ENCODE results near the gene TGFBR2. TPM values are rescaled to one million over a fixed set of nuclear protein-coding genes. Genes with fewer than 3 reads are reported as not detected.

The TGFBR2 gene
- polyA plus RNA-seq, 3 donors, result 122 to 137 (median 125) TPM

GRCh38 chr3:30671527-30672286 is 65.3 kb downstream of the TGFBR2 start:
- DNase-seq (ENCODE audit: low read depth in 3 of 3, low spot score in 2 of 3), result no peak

DNA sequence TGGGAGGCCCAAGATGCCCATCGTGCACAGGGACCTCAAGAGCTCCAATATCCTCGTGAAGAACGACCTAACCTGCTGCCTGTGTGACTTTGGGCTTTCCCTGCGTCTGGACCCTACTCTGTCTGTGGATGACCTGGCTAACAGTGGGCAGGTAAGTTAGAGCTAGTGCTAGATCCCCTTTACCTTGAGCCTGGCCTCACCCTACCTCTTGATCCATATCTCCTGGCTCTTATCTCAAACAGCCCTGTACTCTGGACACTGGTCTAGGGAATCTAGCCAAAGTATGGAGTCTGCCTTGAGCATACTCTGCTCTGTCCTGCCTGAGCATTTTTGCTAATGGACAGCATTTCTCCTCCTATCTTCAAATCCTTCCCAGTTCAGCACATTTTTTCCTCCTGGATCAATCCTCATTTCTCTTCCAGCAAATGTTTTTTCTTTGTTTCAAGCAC is 65.9 kb downstream of the TGFBR2 start:
- no peak for DNase-seq (ENCODE audit: low read depth in 3 of 3, low spot score in 2 of 3)

GRCh38 chr3:30672959-30673358 is 66.6 kb downstream of the TGFBR2 start:
- no peak for DNase-seq (ENCODE audit: low read depth in 3 of 3, low spot score in 2 of 3)

DNA sequence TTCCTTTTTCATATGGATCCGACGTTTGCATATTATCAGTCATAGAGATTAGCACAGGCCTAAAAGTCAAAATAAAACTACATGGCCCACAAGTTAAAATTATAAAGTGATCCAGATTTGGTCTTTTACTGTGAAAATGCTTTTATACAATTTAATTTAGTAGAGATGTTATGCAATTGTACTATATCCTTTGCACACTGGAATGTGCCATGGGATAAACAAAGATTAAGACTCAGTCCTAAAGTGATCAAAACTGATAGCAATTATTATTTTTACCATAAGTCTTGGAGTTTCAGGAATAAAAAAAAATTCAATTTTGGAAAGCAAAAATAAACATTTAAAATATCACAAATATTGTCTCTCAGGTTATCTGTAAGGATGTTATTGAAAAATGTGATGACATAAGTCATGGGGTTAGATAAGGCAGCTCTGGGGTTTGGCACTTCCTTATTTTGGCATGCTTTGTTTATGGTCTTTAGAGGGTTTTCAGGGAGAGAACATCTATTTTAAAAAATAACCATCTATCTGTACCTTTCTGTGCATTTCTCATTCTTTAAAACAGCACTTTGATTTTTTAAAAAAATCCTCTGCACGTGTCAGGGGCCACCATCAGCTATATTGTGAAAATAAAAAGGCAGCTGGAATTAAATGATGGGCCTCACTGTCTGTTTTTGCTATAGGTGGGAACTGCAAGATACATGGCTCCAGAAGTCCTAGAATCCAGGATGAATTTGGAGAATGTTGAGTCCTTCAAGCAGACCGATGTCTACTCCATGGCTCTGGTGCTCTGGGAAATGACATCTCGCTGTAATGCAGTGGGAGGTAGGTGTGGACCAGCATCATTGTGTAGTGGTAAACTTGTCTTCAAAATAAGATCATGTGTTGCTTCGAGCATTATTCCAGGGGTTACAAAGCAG is 67.3 kb downstream of the TGFBR2 start:
- DNase-seq (ENCODE audit: low read depth in 3 of 3, low spot score in 2 of 3), result no peak

GRCh38 chr3:30675006-30675405 is 68.6 kb downstream of the TGFBR2 start:
- no peak for DNase-seq (ENCODE audit: low read depth in 3 of 3, low spot score in 2 of 3)

DNA sequence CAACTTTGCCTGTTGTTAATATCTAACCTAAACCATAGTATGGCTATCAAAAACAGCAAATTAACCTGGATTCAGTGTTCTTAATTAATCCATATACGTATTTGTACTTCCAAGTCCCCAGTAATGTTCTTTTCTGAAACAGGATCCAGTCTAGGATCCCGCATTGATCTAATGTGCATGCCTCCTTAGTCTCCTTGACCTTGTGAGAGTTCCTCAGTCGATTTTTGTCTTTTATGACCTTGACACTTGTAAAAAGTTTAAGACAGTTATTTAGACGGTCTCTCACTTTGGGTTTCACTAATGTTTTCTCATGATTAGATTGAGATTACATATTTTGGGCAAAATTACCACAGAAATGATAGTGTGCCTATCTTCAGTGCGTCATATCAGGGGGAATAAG is 69.4 kb downstream of the TGFBR2 start:
- DNase-seq (ENCODE audit: low read depth in 3 of 3, low spot score in 2 of 3), result no peak

- DNase-seq (ENCODE audit: low read depth in 3 of 3, low spot score in 2 of 3), result no peak
These were observed 70.3 kb downstream of the TGFBR2 start for GRCh38 chr3:30676424-30677346.

GRCh38 chr3:30677347-30677685 is 70.9 kb downstream of the TGFBR2 start:
- no peak for DNase-seq (ENCODE audit: low read depth in 3 of 3, low spot score in 2 of 3)

DNA sequence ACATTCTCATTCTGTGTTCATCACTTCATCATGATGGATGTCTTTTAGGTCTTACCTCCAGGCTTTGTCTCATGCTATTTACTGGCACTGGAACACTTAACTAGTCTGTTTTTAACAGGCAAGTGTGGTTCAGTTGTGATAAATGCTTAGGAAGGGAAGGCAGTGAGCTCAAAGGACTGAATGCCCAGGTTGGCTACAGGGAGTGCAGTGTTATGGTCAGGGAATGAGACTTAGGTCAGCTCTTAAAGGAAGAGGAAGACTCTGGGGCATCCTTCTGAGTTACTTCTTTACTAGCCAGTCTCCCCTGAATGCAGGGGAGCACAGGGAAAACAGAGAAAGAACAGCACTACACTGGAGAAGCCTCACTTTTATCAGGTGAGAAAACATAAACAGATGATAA is 72.6 kb downstream of the TGFBR2 start:
- no peak for DNase-seq (ENCODE audit: low read depth in 3 of 3, low spot score in 2 of 3)

- DNase-seq (ENCODE audit: low read depth in 3 of 3, low spot score in 2 of 3), result no peak
These were observed 74.6 kb downstream of the TGFBR2 start for GRCh38 chr3:30680789-30681648.

GRCh38 chr3:30681649-30682211 is 75.3 kb downstream of the TGFBR2 start:
- no peak for DNase-seq (ENCODE audit: low read depth in 3 of 3, low spot score in 2 of 3)

- no peak for DNase-seq (ENCODE audit: low read depth in 3 of 3, low spot score in 2 of 3)
These were observed 76.2 kb downstream of the TGFBR2 start for GRCh38 chr3:30682434-30683155.

- no peak for DNase-seq (ENCODE audit: low read depth in 3 of 3, low spot score in 2 of 3)
These were observed 77.4 kb downstream of the TGFBR2 start for GRCh38 chr3:30683769-30684168.

DNA sequence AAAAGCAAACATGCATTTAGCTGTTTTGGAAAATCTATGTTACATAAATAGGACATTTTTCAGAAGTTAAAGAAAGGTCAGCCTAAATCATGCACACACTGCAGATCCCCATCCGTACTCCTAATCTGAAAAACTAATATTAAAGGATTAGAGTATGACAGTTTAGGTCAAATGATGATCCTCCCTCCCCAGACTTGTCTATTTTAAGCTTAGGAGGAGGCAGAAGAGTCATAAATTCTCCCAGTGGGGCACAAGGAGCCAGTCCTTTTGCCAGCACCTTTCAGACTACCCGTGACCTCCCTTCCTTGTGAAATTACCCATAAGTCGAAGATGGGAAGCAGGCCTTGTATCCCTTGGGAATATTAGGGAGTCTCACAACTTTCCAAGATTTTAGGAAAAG is 78.0 kb downstream of the TGFBR2 start:
- DNase-seq (ENCODE audit: low read depth in 3 of 3, low spot score in 2 of 3), result no peak

DNA sequence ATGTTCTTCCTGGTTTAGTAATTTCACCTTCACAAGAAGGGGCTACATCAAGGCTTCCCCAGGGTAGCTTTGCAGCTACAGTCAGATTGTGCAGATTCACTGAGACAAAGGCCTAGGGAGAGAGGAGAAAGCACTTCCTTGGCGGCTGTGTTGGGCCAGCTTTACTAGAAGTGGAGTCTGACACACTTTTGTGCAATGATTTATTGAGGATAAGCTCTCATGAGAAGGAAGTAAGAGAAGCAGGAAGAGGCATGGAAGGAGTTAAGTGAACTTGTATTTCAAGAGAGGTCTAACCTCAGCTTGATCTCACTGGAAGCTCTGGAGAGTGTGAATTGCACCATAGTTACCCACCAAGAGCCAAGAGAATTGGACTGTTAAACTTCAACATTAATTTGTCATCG is 78.9 kb downstream of the TGFBR2 start:
- no peak for DNase-seq (ENCODE audit: low read depth in 3 of 3, low spot score in 2 of 3)

DNA sequence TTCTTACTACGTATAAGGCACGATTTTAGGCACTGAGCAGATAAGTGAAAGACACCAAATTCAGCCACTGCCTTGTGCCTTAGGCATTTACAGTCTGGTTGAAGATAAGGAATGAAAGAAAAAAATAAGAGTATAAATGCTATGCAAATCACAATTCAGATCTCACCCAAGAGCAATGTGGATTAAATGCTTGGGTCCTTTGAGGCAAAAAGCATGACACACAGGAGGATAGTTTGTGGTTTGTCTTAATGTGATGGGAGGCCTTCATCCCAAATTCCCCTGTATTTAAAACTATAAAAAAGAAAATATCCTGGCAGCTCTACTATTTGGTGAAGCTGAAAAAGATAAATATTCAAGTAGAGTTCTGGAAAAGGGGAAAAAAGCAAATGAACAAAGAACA is 79.8 kb downstream of the TGFBR2 start:
- DNase-seq (ENCODE audit: low read depth in 3 of 3, low spot score in 2 of 3), result no peak

DNA sequence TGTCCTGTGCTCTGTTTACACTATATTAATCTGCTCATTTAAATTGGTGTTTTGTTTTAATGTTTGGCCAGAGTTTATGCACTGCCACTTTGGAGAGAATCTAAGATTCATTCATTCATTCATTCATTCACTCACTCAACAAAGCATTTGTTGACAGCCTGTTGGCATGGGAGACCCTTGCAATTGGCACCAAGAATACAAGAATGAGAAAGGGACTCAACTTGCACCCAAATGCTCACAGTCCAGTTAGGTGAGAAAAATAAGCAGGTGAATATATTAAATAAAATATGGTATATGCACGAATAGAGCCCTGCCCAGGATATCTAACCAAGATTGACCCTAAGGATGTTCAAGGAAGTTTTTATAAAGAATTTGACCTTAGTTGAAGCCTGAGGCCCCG is 80.4 kb downstream of the TGFBR2 start:
- no peak for DNase-seq (ENCODE audit: low read depth in 3 of 3, low spot score in 2 of 3)

DNA sequence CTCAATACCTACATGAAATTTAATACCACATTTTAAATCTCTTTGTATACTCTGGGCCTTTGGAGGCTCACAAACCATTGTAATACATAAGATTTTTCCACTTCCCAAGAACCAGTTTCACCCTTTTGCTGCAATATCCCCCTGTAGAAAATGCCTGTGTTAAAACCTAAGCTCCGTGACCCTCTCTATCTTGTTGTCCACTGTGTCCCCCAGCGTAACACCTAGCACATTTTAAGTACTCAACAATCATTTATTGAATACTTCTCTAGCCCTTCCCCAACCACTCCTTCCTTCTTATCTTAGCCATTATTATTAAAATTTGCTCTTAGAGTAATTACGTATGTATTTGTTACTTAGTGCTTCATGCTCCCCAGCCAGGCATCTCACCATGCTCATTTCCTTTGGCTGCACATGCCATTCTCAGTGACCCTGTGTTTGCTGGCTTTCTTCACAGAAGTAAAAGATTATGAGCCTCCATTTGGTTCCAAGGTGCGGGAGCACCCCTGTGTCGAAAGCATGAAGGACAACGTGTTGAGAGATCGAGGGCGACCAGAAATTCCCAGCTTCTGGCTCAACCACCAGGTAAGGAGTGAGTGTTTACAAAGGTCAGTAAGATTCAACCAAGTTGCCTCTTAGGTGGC is 81.6 kb downstream of the TGFBR2 start:
- DNase-seq (ENCODE audit: low read depth in 3 of 3, low spot score in 2 of 3), result no peak
